NCI-H1105 treated with DMSO at 0.1 percent for 48 hours (cell line): ENCODE results near the gene DGKE.

Experiments used
- DNase-seq: peaks from one replicate; lab custom pipeline; 2025; lab: John Stamatoyannopoulos, UW

DGKE gene

GRCh38 chr17:56849131-56849530, 15.2 kb downstream of the DGKE start:
- no peak for DNase-seq

GRCh38 chr17:56850591-56850990, 16.6 kb downstream of the DGKE start:
- no peak for DNase-seq

- no peak for DNase-seq
Observed at GRCh38 chr17:56851008-56851407, 17.1 kb downstream of the DGKE start.

GRCh38 chr17:56861899-56862298, 27.9 kb downstream of the DGKE start:
- no peak for DNase-seq

- no peak for DNase-seq
Observed at GRCh38 chr17:56863974-56864373, 30.0 kb downstream of the DGKE start.

- no peak for DNase-seq
Observed at GRCh38 chr17:56866076-56866475, 32.1 kb downstream of the DGKE start.

GRCh38 chr17:56866496-56866895, 32.5 kb downstream of the DGKE start:
- DNase-seq, result no peak

- DNase-seq, result no peak
Observed at GRCh38 chr17:56867948-56868376, 34.0 kb downstream of the DGKE start.

- DNase-seq, result no peak
Observed at GRCh38 chr17:56868716-56869115, 34.8 kb downstream of the DGKE start.

GRCh38 chr17:56870081-56870651, 36.2 kb downstream of the DGKE start:
- DNase-seq, result no peak

GRCh38 chr17:56876766-56877179, 42.8 kb downstream of the DGKE start:
- DNase-seq, result no peak

- no peak for DNase-seq
Observed at GRCh38 chr17:56879280-56879679, 45.3 kb downstream of the DGKE start.

- no peak for DNase-seq
Observed at GRCh38 chr17:56880133-56880532, 46.2 kb downstream of the DGKE start.

GRCh38 chr17:56880571-56880970, 46.6 kb downstream of the DGKE start:
- DNase-seq, result no peak

GRCh38 chr17:56881685-56882295, 47.8 kb downstream of the DGKE start:
- DNase-seq, result no peak

- no peak for DNase-seq
Observed at GRCh38 chr17:56883616-56884015, 49.7 kb downstream of the DGKE start.

GRCh38 chr17:56884483-56885311, 50.7 kb downstream of the DGKE start:
- no peak for DNase-seq

GRCh38 chr17:56885312-56885657, 51.3 kb downstream of the DGKE start:
- no peak for DNase-seq

GRCh38 chr17:56886288-56886731, 52.4 kb downstream of the DGKE start:
- no peak for DNase-seq

- no peak for DNase-seq
Observed at GRCh38 chr17:56887105-56887504, 53.2 kb downstream of the DGKE start.

GRCh38 chr17:56887552-56888467, 53.9 kb downstream of the DGKE start:
- DNase-seq, result no peak

GRCh38 chr17:56890390-56890789, 56.4 kb downstream of the DGKE start:
- DNase-seq, result no peak
